Measurements from ENCODE around the gene NEK2.
"Not testable (repeated sequence)": the region's sequence is repeated elsewhere in the genome, so short reads cannot be mapped to it uniquely, and the experiment has no call there.

Gene NEK2

DNA sequence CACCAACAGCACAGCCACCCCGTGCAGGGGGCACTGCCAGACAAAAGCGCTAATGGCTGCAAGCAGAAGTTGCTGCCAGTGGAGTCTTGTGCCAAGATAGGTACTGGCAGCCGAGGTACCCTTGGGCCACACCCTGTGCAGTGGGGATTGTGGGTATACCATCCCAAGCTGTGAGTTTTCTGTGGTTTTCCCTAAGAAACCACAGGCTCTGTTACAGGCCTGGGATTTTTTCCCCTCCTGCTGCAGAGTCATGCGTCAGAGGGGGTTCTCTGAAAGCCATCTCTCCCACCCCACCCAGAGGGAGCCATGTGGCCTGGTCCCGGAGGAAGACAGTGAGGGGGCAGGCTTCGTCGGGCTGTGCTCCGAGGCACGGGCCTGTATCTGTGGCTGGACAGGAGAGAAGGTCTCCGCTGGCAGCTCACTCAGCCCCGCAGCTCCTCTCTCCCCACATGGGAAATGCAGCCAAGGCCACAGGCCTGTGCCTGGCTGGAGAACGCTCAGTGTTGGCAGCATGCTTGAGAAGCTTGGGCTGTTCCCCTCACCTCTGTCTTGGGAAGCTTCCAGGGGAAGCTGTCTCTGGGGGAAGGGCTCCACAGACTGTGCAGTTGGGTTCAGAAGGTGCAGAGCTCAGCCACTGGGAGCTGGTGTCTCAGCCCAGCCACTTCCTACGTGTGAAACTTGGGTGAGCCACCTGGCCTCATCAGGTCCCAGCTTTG lies 42.5 kb downstream of the NEK2 start:
- DNase-seq (ENCODE audit: low read depth) = no peak

GRCh38 chr1:211632117-211632807 lies 43.2 kb downstream of the NEK2 start:
- DNase-seq (ENCODE audit: low read depth) = no peak

GRCh38 chr1:211631168-211631567 lies 44.3 kb downstream of the NEK2 start:
- DNase-seq (ENCODE audit: low read depth) = no peak

DNA sequence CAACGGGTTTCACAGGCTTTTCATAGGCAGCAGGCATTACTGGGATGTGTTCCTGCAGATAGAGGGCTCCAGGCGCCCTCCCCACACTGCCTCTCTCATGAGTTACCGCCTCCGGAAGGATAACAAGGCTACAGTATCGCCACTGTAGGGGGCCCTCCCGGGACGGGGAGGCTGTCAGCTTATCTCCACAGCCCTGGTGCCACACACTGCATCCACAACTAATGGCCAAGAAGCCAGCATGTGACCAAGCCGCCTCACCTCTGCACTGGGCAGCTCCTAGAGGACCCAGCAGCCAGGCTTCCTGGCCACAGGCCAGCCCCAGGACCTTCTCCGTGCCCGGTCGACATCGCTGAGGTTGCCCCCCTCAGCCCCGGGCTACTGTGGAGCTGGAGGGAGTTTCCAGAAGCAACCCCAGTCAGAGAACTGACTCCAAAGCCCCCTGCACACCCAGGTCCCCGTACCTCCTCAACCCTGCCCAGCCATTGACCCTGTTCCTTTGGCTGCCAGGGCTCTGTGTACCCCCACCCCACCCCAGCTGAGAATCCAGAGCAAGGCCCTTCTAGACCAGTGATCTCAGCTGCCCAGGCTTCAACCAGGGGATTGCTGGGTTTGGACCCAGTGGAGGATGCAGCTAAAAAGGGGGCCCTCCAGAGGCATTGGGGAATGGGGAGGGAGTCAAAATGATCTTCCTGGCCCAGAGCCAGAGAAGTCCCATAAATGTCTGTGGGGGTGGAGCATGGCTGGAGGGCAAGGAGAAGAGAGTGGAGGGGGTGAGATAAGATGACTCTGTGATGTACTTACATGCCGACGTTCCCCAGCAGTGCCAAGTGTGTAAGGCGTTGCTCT lies 45.0 kb downstream of the NEK2 start:
- no peak for DNase-seq (ENCODE audit: low read depth)

DNA sequence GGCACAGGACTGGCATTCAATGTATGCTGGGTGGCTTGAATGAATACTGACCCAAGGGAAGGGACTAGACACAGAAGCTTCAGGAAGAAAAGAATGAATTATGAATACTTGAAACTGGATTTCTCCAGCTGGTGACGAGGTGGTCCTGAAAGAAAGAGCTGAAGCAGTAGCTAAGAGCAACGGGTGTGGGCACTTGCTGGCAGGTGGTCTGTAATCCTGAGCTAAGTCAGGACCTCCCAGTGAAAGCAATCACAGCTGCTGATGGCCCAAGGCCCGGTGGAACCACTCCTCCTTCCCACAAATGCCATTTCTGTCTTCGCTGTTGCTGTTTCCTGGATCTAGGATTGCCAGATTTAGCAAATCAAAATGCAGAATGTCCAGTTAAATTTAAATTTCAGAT lies 47.0 kb downstream of the NEK2 start:
- no peak for DNase-seq (ENCODE audit: low read depth)

GRCh38 chr1:211627259-211627658 lies 48.2 kb downstream of the NEK2 start:
- no peak for DNase-seq (ENCODE audit: low read depth)

GRCh38 chr1:211625866-211626265 lies 49.6 kb downstream of the NEK2 start:
- not testable (repeated sequence) for DNase-seq (ENCODE audit: low read depth)

GRCh38 chr1:211625040-211625439 lies 50.4 kb downstream of the NEK2 start:
- no peak for DNase-seq (ENCODE audit: low read depth)

- DNase-seq (ENCODE audit: low read depth) = no peak
These were observed 51.9 kb downstream of the NEK2 start for GRCh38 chr1:211623515-211623914.

- DNase-seq (ENCODE audit: low read depth) = no peak
These were observed 53.8 kb downstream of the NEK2 start for GRCh38 chr1:211621447-211622198.

DNA sequence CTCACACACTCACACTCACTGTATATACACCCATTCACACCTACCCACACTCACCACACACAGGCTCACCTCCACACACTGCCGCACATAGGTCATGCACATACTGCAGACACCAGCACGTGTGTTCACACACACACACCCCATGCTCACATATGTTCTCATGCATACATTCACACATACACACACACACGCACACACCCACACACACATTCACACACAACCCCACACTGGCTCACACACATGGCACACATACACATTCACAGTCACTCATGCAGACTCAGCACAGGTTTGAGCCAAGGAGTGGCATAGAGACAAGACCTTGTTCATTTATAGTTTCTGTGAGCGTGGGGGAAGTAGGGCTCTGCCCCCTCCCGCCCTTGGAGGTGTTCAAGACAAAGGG lies 55.3 kb downstream of the NEK2 start:
- no peak for DNase-seq (ENCODE audit: low read depth)

GRCh38 chr1:211619033-211619996 lies 56.1 kb downstream of the NEK2 start:
- no peak for DNase-seq (ENCODE audit: low read depth)

DNA sequence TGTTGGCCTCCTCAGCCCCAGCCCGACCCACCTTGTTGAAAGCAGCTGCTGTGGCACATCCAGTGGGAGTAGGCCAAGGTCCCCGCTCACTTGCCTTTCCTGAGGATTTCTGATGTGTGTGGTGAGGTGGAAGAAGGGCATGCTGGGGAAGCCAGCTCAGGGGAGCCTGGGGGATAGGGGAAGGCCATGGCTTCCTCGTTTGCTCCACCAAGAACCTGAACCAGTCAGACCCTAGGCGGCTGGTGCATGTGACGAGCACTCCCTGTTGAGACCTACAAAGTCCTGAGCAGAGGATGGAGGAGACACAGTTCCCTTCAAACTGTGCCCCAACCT lies 58.5 kb downstream of the NEK2 start:
- DNase-seq (ENCODE audit: low read depth) = no peak

DNA sequence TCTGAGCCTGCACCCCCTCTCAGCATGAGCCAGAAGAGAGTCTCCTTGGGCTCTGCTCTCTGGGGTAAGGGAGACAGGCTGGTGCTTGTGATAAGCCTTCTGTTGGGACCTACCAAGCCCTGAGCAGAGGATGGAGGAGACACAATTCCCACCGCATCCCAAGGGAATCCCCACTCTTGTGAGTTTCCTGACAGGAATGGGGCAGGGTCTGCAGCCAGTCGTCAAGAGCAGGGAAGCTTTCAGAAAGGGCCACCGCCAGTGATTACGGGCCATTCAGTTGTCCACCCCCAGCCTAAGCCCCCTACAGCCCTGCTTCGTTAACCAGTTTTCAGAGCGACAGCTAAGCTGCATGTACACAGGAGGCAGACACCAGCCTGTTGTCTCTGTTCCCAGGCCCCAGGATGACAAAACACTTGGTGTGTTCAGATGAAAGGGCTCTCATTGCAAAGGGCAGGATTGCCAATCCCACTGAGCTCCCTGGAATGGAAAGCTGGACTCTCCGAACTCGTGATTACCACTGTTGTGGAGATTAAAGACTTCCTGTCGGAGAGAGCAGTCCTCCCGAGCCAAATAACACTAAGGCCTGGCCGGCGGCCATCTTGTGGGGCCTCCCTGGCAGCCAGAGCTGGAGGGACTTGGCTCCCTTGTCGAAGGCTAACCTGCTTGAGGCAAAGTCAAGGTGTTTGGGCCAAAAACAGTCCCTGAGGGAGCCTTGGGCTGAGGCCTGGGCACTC lies 59.0 kb downstream of the NEK2 start:
- no peak for DNase-seq (ENCODE audit: low read depth)

- DNase-seq (ENCODE audit: low read depth) = no peak
These were observed 60.8 kb downstream of the NEK2 start for GRCh38 chr1:211614615-211615014.

DNA sequence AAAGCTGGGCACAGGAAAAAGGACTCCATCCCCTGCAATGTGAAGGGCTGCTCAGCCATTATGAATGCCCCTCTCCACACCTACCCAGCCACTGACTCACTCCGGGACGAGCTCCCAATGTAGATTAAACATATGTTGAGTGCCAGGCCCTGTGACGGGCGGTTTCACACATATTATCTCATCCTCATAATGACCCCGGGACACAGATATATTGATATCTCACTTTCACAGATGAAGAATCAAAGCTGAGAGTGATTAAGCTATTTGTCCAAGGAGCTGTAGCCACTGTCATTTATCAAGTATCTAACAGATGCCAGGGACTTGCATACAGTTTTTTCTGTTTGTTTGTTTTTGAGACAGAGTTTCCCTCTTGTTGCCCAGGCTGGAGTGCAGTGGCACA lies 61.5 kb downstream of the NEK2 start:
- DNase-seq (ENCODE audit: low read depth) = no peak

DNA sequence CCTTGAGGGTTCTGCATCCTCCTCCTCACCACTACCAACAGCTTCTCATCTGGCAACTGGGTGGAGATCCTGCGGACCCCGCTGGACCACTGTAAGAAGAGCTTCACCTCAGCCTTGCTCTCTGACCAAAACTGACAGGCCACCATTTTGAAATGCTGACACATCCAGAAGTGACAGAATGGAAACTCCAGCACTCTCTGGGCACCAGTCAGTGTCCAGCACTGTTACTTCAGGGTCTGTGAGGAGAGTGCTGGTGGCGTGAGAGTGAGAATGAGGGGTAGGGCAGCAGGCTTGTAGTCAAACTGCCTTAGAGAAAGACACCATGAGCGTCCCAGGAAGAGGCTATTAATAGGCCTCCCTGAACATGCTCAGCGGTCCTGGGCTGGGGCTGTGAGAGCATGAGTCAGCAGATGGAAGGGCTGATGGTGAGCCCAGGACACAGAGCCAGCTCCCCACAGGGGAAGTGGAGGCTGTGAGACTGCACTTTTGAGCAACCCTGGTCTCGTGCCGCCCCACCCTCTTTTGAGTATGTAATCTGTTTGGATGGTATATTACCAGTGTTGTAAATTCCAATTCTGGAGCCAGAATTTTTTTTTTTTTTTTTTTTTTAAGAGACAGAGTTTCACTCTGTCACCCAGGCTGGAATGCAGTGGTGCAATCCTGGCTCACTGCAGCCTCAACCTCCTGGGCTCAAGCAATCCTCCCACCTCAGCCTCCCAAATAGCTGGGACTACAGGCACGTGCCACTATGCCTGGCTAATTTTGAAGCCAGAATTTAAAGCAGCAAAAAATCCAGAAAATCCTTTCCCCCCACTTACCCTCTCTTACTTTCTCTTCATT lies 62.1 kb downstream of the NEK2 start:
- DNase-seq (ENCODE audit: low read depth) = peak; percentile 52

- no peak for DNase-seq (ENCODE audit: low read depth)
These were observed 62.7 kb downstream of the NEK2 start for GRCh38 chr1:211612786-211613107.

All from CMK (cell line).